ENCODE data around the gene CD160.

DNA sequence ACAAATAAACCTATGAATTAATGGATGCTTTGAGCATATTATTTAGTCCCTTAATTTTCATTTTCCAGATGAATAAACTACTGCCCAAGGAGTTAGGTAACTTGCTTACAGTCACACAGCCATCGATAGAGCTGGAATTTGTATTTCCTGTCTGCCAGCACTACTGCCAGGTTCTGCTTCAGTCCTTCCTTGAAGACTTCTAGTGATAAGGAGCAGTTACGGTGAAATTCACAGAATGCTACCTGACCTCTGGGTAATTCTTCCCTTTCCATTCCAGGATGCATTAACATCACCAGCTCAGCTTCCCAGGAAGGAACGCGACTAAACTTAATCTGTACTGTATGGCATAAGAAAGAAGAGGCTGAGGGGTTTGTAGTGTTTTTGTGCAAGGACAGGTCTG lies 11.2 kb downstream of the CD160 start:
- TF ChIP-seq, protein P1, sequence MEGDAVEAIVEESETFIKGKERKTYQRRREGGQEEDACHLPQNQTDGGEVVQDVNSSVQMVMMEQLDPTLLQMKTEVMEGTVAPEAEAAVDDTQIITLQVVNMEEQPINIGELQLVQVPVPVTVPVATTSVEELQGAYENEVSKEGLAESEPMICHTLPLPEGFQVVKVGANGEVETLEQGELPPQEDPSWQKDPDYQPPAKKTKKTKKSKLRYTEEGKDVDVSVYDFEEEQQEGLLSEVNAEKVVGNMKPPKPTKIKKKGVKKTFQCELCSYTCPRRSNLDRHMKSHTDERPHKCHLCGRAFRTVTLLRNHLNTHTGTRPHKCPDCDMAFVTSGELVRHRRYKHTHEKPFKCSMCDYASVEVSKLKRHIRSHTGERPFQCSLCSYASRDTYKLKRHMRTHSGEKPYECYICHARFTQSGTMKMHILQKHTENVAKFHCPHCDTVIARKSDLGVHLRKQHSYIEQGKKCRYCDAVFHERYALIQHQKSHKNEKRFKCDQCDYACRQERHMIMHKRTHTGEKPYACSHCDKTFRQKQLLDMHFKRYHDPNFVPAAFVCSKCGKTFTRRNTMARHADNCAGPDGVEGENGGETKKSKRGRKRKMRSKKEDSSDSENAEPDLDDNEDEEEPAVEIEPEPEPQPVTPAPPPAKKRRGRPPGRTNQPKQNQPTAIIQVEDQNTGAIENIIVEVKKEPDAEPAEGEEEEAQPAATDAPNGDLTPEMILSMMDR (IDR thresholded peaks at IDR 0.05): no peak
- TF ChIP-seq POLR2A (IDR thresholded peaks at IDR 0.05; ENCODE audit: low read depth): no peak

All from esophagus muscularis mucosa (tissue), 3 donors.